ENCODE measurements around the gene ZNF157. TPM values are rescaled to one million over a fixed set of nuclear protein-coding genes. Genes with fewer than 3 reads are reported as not detected.

Gene ZNF157
- total RNA-seq, 2 donors from 2014 or later = 0.97 to 1.3 TPM

DNA sequence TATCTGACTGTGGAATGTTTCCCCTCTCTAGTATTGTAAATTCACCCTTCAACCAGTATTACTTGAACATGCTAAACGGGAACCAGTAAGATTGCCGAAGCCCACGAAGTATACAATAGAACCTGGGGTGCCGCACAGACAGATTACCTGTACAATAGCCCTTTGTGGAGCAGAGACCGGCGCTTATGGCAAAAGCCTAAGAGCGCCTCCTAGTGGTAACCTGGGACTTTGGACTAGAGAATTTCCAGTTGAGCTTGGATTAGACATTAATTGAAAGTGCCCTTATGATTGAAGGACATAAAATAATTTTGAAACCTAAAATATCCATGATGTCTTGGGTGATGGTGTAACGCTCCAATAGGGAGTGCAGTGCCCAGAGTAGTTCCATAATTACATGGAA lies 14.1 kb downstream of the ZNF157 start:
- WGBS, 2 experiments (ENCODE audit: insufficient coverage in 1 of 2, insufficient read length in 1 of 2) = 0 to 9% methylated on average over 4 to 8 of the region's 8 CpGs
- H3K36me3 Mint-ChIP-seq (ENCODE audit: low read depth) = no peaks in the 10 kb centered on the region

DNA sequence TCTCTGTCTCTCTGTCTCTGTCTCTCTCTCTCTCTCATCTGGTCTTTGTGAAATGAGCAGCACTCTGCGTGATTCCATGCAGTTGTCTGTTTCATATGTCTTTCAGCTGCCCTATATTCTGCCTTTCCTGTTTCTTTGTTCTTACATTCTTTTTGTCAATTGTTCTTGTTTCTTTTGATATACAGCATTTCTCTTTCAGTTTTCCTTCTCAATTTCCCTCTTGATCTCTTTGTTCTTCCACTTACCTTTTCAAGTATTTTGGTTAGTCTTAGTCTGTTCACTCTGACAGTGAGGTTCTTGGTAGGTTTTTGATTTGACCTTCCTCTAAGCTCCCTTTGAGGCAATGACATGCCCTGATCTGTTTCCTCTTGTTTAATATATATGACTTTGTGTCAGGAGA lies 20.4 kb downstream of the ZNF157 start:
- no peaks in the 10 kb centered on the region for H3K27me3 Mint-ChIP-seq (ENCODE audit: insufficient read depth)
- H3K27ac ChIP-seq (ENCODE audit: low read depth, low read length) = no peak overlapping the region
- 93 to 100% methylated on average over 1 of the region's 1 CpG for WGBS, 2 experiments (ENCODE audit: insufficient coverage in 1 of 2, insufficient read length in 1 of 2)
- H3K36me3 Mint-ChIP-seq (ENCODE audit: low read depth) = peaks cover 9% of the 10 kb centered on the region
- H3K4me3 ChIP-seq (ENCODE audit: low read length) = no peak overlapping the region
- DNase-seq = no peak
- H3K27ac Mint-ChIP-seq = no peak overlapping the region
- no peaks in the 10 kb centered on the region for H3K4me1 Mint-ChIP-seq
- H3K9me3 ChIP-seq (ENCODE audit: control insufficient read depth, low read length) = no peaks in the 10 kb centered on the region
- no peak overlapping the region for H3K4me3 Mint-ChIP-seq
- peaks cover 53% of the 10 kb centered on the region for H3K9me3 Mint-ChIP-seq
- H3K9ac ChIP-seq (ENCODE audit: extremely low read depth, low read length, poor library complexity, severe bottlenecking) = no peak overlapping the region
- no peaks in the 10 kb centered on the region for H3K4me1 ChIP-seq (ENCODE audit: control insufficient read depth, insufficient read depth, low read length)
- TF ChIP-seq, protein P1, sequence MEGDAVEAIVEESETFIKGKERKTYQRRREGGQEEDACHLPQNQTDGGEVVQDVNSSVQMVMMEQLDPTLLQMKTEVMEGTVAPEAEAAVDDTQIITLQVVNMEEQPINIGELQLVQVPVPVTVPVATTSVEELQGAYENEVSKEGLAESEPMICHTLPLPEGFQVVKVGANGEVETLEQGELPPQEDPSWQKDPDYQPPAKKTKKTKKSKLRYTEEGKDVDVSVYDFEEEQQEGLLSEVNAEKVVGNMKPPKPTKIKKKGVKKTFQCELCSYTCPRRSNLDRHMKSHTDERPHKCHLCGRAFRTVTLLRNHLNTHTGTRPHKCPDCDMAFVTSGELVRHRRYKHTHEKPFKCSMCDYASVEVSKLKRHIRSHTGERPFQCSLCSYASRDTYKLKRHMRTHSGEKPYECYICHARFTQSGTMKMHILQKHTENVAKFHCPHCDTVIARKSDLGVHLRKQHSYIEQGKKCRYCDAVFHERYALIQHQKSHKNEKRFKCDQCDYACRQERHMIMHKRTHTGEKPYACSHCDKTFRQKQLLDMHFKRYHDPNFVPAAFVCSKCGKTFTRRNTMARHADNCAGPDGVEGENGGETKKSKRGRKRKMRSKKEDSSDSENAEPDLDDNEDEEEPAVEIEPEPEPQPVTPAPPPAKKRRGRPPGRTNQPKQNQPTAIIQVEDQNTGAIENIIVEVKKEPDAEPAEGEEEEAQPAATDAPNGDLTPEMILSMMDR (conservative IDR thresholded peaks at IDR 0.05) = no peak
- H3K36me3 ChIP-seq (ENCODE audit: control insufficient read depth, insufficient read depth, low read length) = no peaks in the 10 kb centered on the region
- H3K27me3 ChIP-seq (ENCODE audit: control insufficient read depth, insufficient read depth, low read length, poor library complexity, severe bottlenecking) = no peaks in the 10 kb centered on the region

More for the DNA sequence above, 14.1 kb downstream of the ZNF157 start:
- H3K27ac ChIP-seq (ENCODE audit: low read depth, low read length) = no peak overlapping the region
- H3K36me3 ChIP-seq (ENCODE audit: control insufficient read depth, insufficient read depth, low read length) = no peaks in the 10 kb centered on the region
- no peaks in the 10 kb centered on the region for H3K4me1 ChIP-seq (ENCODE audit: control insufficient read depth, insufficient read depth, low read length)
- TF ChIP-seq, protein P1 (conservative IDR thresholded peaks at IDR 0.05) = peak; percentile 84
- Mint-ChIP-seq H3K4me1 (peaks cover 11% of the 10 kb centered on the region), H3K4me3 (no peak overlapping the region), H3K9me3 (peaks cover 36% of the 10 kb centered on the region), H3K27me3 (ENCODE audit: insufficient read depth) (no peaks in the 10 kb centered on the region), H3K27ac (no peak overlapping the region)
- H3K9me3 ChIP-seq (ENCODE audit: control insufficient read depth, low read length) = no peaks in the 10 kb centered on the region
- peak; percentile 83 for DNase-seq
- H3K9ac ChIP-seq (ENCODE audit: extremely low read depth, low read length, poor library complexity, severe bottlenecking) = no peak overlapping the region
- H3K27me3 ChIP-seq (ENCODE audit: control insufficient read depth, insufficient read depth, low read length, poor library complexity, severe bottlenecking) = no peaks in the 10 kb centered on the region
- no peak overlapping the region for H3K4me3 ChIP-seq (ENCODE audit: low read length)

DNA sequence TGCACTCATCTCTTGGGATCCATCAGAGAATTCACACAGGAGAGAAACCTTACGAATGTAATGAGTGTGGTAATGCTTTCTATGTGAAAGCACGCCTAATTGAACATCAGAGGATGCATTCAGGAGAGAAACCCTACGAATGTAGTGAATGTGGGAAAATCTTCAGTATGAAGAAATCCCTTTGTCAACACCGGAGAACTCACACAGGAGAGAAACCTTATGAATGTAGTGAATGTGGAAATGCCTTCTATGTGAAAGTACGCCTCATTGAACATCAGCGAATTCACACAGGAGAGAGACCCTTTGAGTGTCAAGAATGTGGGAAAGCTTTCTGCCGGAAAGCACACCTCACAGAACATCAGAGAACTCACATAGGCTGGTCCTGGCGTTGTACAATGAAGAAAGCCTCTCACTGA lies 42.8 kb downstream of the ZNF157 start:
- WGBS, 2 experiments (ENCODE audit: insufficient coverage in 1 of 2, insufficient read length in 1 of 2) = 85 to 87% methylated on average over 3 to 8 of the region's 8 CpGs
- peaks cover 10% of the 10 kb centered on the region for H3K36me3 ChIP-seq (ENCODE audit: control insufficient read depth, insufficient read depth, low read length)
- peaks cover 55% of the 10 kb centered on the region for H3K36me3 Mint-ChIP-seq (ENCODE audit: low read depth)

More for the DNA sequence above, 42.8 kb downstream of the ZNF157 start:
- H3K9me3 ChIP-seq (ENCODE audit: control insufficient read depth, low read length) = peaks cover 36% of the 10 kb centered on the region
- TF ChIP-seq, protein P1 (conservative IDR thresholded peaks at IDR 0.05) = no peak
- no peak for DNase-seq
- no peak overlapping the region for H3K4me3 Mint-ChIP-seq
- no peaks in the 10 kb centered on the region for H3K27me3 Mint-ChIP-seq (ENCODE audit: insufficient read depth)
- H3K27ac Mint-ChIP-seq = no peak overlapping the region
- H3K27me3 ChIP-seq (ENCODE audit: control insufficient read depth, insufficient read depth, low read length, poor library complexity, severe bottlenecking) = no peaks in the 10 kb centered on the region
- peaks cover 93% of the 10 kb centered on the region for H3K9me3 Mint-ChIP-seq
- H3K9ac ChIP-seq (ENCODE audit: extremely low read depth, low read length, poor library complexity, severe bottlenecking) = no peak overlapping the region
- H3K4me3 ChIP-seq (ENCODE audit: low read length) = peak overlapping the region; percentile 23
- H3K4me1 Mint-ChIP-seq = no peaks in the 10 kb centered on the region
- no peaks in the 10 kb centered on the region for H3K4me1 ChIP-seq (ENCODE audit: control insufficient read depth, insufficient read depth, low read length)
- H3K27ac ChIP-seq (ENCODE audit: low read depth, low read length) = no peak overlapping the region
